Measurements from ENCODE around the gene KRTAP26-1. TPM values are rescaled to one million over a fixed set of nuclear protein-coding genes. Genes with fewer than 3 reads are reported as not detected.

The KRTAP26-1 gene
- total and polyA plus RNA-seq, 3 experiments from 2014 or later, result not detected

- ChIA-PET POLR2A (no interaction called here), CTCF (no interaction called here)
- Histone ChIP-seq H3K36me3 (ENCODE audit: insufficient read depth, low read length) (no peaks in the 10 kb centered on the region), H3K27ac (ENCODE audit: low read depth, low read length) (no peak overlapping the region), H3K27me3 (ENCODE audit: insufficient read depth, low read length, poor library complexity, severe bottlenecking) (no peaks in the 10 kb centered on the region), H3K4me3 (ENCODE audit: low read length) (no peak overlapping the region), H3K4me1 (ENCODE audit: insufficient read depth, low read length) (no peaks in the 10 kb centered on the region), H3K9me3 (ENCODE audit: low read length) (no peaks in the 10 kb centered on the region)
- Mint-ChIP-seq H3K4me1 (no peaks in the 10 kb centered on the region), H3K36me3 (no peaks in the 10 kb centered on the region), H3K27me3 (peaks cover 0 to 1% of the 10 kb centered on the region in 2 donors), H3K27ac (no peak overlapping the region), H3K4me3 (no peak overlapping the region), H3K9me3 (peaks cover 0 to 4% (median 2%) of the 10 kb centered on the region in 5 donors)
- no peak for DNase-seq
Measured at GRCh38 chr21:30338717-30339116, 18.6 kb upstream of the KRTAP26-1 start.

- no peaks in the 10 kb centered on the region for H3K27me3 ChIP-seq (ENCODE audit: insufficient read depth, low read length, poor library complexity, severe bottlenecking)
- peaks cover 0 to 1% of the 10 kb centered on the region in 2 donors for H3K27me3 Mint-ChIP-seq
- no peaks in the 10 kb centered on the region for H3K4me1 Mint-ChIP-seq
- H3K36me3 ChIP-seq (ENCODE audit: insufficient read depth, low read length), result no peaks in the 10 kb centered on the region
- H3K4me3 ChIP-seq (ENCODE audit: low read length), result no peak overlapping the region
- POLR2A ChIA-PET, result interaction anchor here (0.6 kb wide), 1 partner anchor 96 kb away, joined by 3 read pairs; no protein-coding TSS in a partner anchor
- H3K27ac Mint-ChIP-seq, result no peak overlapping the region
- H3K9me3 ChIP-seq (ENCODE audit: low read length), result no peaks in the 10 kb centered on the region
- CTCF ChIA-PET, result no interaction called here
- DNase-seq, result no peak
- no peaks in the 10 kb centered on the region for H3K36me3 Mint-ChIP-seq
- peaks cover 0 to 4% (median 2%) of the 10 kb centered on the region in 5 donors for H3K9me3 Mint-ChIP-seq
- H3K4me3 Mint-ChIP-seq, result no peak overlapping the region
- H3K4me1 ChIP-seq (ENCODE audit: insufficient read depth, low read length), result no peaks in the 10 kb centered on the region
- no peak overlapping the region for H3K27ac ChIP-seq (ENCODE audit: low read depth, low read length)
Measured at GRCh38 chr21:30337772-30338171, 17.7 kb upstream of the KRTAP26-1 start.

GRCh38 chr21:30337276-30337744 lies 17.2 kb upstream of the KRTAP26-1 start, which contains the start of gene KRTAP27-1:
TSS of gene KRTAP27-1 (minus strand) at chr21:30337694. CDS start at chr21:30337668, 26 bp downstream.
- Mint-ChIP-seq H3K36me3 (no peaks in the 10 kb centered on the region), H3K4me1 (no peaks in the 10 kb centered on the region), H3K27ac (no peak within 1 kb of the TSS), H3K9me3 (peaks cover 0 to 4% (median 2%) of the 10 kb centered on the region in 5 donors), H3K27me3 (peaks cover 0 to 1% of the 10 kb centered on the region in 2 donors), H3K4me3 (no peak within 1 kb of the TSS)
- ChIA-PET POLR2A (interaction anchor here (0.6 kb wide), 1 partner anchor 97 kb away, joined by 3 read pairs; no protein-coding TSS in a partner anchor), CTCF (no interaction called here)
- DNase-seq, result no peak
- no peak within 1 kb of the TSS for H3K27ac ChIP-seq (ENCODE audit: low read depth, low read length)
- no peaks in the 10 kb centered on the region for H3K36me3 ChIP-seq (ENCODE audit: insufficient read depth, low read length)
- no peak within 1 kb of the TSS for H3K4me3 ChIP-seq (ENCODE audit: low read length)
- H3K4me1 ChIP-seq (ENCODE audit: insufficient read depth, low read length), result no peaks in the 10 kb centered on the region
- H3K27me3 ChIP-seq (ENCODE audit: insufficient read depth, low read length, poor library complexity, severe bottlenecking), result no peaks in the 10 kb centered on the region
- no peaks in the 10 kb centered on the region for H3K9me3 ChIP-seq (ENCODE audit: low read length)

- Histone ChIP-seq H3K4me3 (ENCODE audit: low read length) (no peak overlapping the region), H3K27me3 (ENCODE audit: insufficient read depth, low read length, poor library complexity, severe bottlenecking) (no peaks in the 10 kb centered on the region), H3K9me3 (ENCODE audit: low read length) (no peaks in the 10 kb centered on the region), H3K36me3 (ENCODE audit: insufficient read depth, low read length) (no peaks in the 10 kb centered on the region), H3K27ac (ENCODE audit: low read depth, low read length) (no peak overlapping the region), H3K4me1 (ENCODE audit: insufficient read depth, low read length) (no peaks in the 10 kb centered on the region)
- Mint-ChIP-seq H3K36me3 (no peaks in the 10 kb centered on the region), H3K27me3 (peaks cover 0 to 1% of the 10 kb centered on the region in 2 donors), H3K27ac (no peak overlapping the region), H3K9me3 (peaks cover 0 to 4% (median 2%) of the 10 kb centered on the region in 5 donors), H3K4me3 (no peak overlapping the region), H3K4me1 (no peaks in the 10 kb centered on the region)
- ChIA-PET CTCF (no interaction called here), POLR2A (no interaction called here)
- no peak for DNase-seq
Measured at GRCh38 chr21:30336596-30336995, 16.5 kb upstream of the KRTAP26-1 start.

- Mint-ChIP-seq H3K4me1 (no peaks in the 10 kb centered on the region), H3K9me3 (peaks cover 0 to 4% (median 2%) of the 10 kb centered on the region in 5 donors), H3K27me3 (no peaks in the 10 kb centered on the region), H3K27ac (no peak overlapping the region), H3K36me3 (no peaks in the 10 kb centered on the region), H3K4me3 (no peak overlapping the region)
- CTCF ChIA-PET, result no interaction called here
- H3K27me3 ChIP-seq (ENCODE audit: insufficient read depth, low read length, poor library complexity, severe bottlenecking), result no peaks in the 10 kb centered on the region
- no peaks in the 10 kb centered on the region for H3K36me3 ChIP-seq (ENCODE audit: insufficient read depth, low read length)
- no peak overlapping the region for H3K27ac ChIP-seq (ENCODE audit: low read depth, low read length)
- no peak overlapping the region for H3K4me3 ChIP-seq (ENCODE audit: low read length)
- POLR2A ChIA-PET, result no interaction called here
- no peak for DNase-seq
- no peaks in the 10 kb centered on the region for H3K4me1 ChIP-seq (ENCODE audit: insufficient read depth, low read length)
- H3K9me3 ChIP-seq (ENCODE audit: low read length), result no peaks in the 10 kb centered on the region
Measured at GRCh38 chr21:30333736-30334135, 13.6 kb upstream of the KRTAP26-1 start.

- Histone ChIP-seq H3K4me3 (ENCODE audit: low read length) (no peak overlapping the region), H3K27me3 (ENCODE audit: insufficient read depth, low read length, poor library complexity, severe bottlenecking) (no peaks in the 10 kb centered on the region), H3K36me3 (ENCODE audit: insufficient read depth, low read length) (no peaks in the 10 kb centered on the region), H3K9me3 (ENCODE audit: low read length) (no peaks in the 10 kb centered on the region), H3K4me1 (ENCODE audit: insufficient read depth, low read length) (no peaks in the 10 kb centered on the region), H3K27ac (ENCODE audit: low read depth, low read length) (no peak overlapping the region)
- Mint-ChIP-seq H3K27ac (no peak overlapping the region), H3K36me3 (no peaks in the 10 kb centered on the region), H3K4me1 (no peaks in the 10 kb centered on the region), H3K4me3 (no peak overlapping the region), H3K27me3 (no peaks in the 10 kb centered on the region), H3K9me3 (peaks cover 0 to 6% (median 0%) of the 10 kb centered on the region in 5 donors)
- ChIA-PET CTCF (no interaction called here), POLR2A (no interaction called here)
- DNase-seq, result no peak
Measured at GRCh38 chr21:30332681-30333080, 12.6 kb upstream of the KRTAP26-1 start.

- Histone ChIP-seq H3K27ac (ENCODE audit: low read depth, low read length) (no peak overlapping the region), H3K27me3 (ENCODE audit: insufficient read depth, low read length, poor library complexity, severe bottlenecking) (no peaks in the 10 kb centered on the region), H3K36me3 (ENCODE audit: insufficient read depth, low read length) (no peaks in the 10 kb centered on the region), H3K4me1 (ENCODE audit: insufficient read depth, low read length) (no peaks in the 10 kb centered on the region), H3K9me3 (ENCODE audit: low read length) (no peaks in the 10 kb centered on the region), H3K4me3 (ENCODE audit: low read length) (no peak overlapping the region)
- Mint-ChIP-seq H3K27me3 (no peaks in the 10 kb centered on the region), H3K4me3 (no peak overlapping the region), H3K9me3 (peaks cover 3 to 15% (median 9%) of the 10 kb centered on the region in 5 donors), H3K36me3 (no peaks in the 10 kb centered on the region), H3K4me1 (no peaks in the 10 kb centered on the region), H3K27ac (no peak overlapping the region)
- DNase-seq, result no peak
- POLR2A ChIA-PET, result no interaction called here
- CTCF ChIA-PET, result no interaction called here
Measured at GRCh38 chr21:30329203-30329875, 9.2 kb upstream of the KRTAP26-1 start.

GRCh38 chr21:30326390-30326789 lies 6.3 kb upstream of the KRTAP26-1 start:
- no peak overlapping the region for H3K27ac ChIP-seq (ENCODE audit: low read depth, low read length)
- Mint-ChIP-seq H3K9me3 (peaks cover 3 to 20% (median 10%) of the 10 kb centered on the region in 5 donors), H3K36me3 (no peaks in the 10 kb centered on the region), H3K27me3 (no peaks in the 10 kb centered on the region), H3K4me3 (no peak overlapping the region), H3K4me1 (no peaks in the 10 kb centered on the region), H3K27ac (no peak overlapping the region)
- no peak for DNase-seq
- ChIA-PET POLR2A (no interaction called here), CTCF (no interaction called here)
- H3K9me3 ChIP-seq (ENCODE audit: low read length), result no peaks in the 10 kb centered on the region
- H3K4me3 ChIP-seq (ENCODE audit: low read length), result no peak overlapping the region
- no peaks in the 10 kb centered on the region for H3K36me3 ChIP-seq (ENCODE audit: insufficient read depth, low read length)
- H3K27me3 ChIP-seq (ENCODE audit: insufficient read depth, low read length, poor library complexity, severe bottlenecking), result no peaks in the 10 kb centered on the region
- no peaks in the 10 kb centered on the region for H3K4me1 ChIP-seq (ENCODE audit: insufficient read depth, low read length)
